CD4-positive, alpha-beta T cell treated with Interleukin-17A for 1 hour (primary cell): ENCODE data around the gene TTC5.
A peak's percentile ranks its signal among the peaks of the same experiment; 100 is the strongest.
"Not testable (repeated sequence)": the region's sequence is repeated elsewhere in the genome, so short reads cannot be mapped to it uniquely, and the experiment has no call there.

Experiments
- DNase-seq: peaks from one replicate; pipeline ENCODE4 v3.0.0-alpha.2; 2020

The TTC5 gene

DNA sequence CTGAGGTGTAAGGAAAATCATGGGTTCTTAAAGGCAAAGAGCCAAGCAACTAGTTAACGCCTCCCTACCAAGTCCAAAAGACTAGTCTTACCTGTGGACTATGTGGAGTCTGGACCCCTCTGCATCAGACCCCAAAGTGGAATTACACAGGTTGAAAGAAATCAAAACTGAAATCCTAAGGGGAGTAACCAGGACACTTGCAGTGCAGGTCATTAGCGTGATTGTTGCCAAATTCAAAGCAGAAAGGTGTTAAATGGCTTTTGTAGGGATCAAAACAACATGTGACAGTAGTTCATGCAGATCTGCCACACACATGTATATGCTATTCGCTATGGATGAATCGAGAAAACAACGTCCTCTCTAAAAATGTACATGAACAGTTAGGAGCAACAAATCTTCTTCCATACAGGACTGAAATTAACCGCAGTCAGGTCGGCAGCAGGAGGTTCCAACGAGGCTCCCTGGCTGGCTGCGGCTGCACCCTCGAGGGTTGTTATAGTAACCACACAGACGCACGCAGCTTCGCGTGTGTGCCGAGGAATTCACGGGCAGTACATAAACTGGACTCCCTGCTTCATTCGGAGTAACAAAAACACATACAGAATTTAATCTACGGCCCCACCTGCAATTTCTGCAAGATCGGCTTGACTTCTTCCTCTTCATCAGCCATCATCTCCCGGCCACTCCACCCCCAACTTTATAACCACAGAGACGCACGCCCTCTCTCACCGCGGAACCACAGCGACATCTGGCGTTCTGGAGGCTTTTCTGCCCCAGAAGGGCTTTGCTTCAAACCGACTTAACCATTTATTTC is at the start of gene TTC5:
TSS of gene TTC5 (minus strand) at position 687 of the 814 bp plus-strand sequence. CDS start at position 673, 14 bp downstream.
- peak; percentile 93 for DNase-seq

DNA sequence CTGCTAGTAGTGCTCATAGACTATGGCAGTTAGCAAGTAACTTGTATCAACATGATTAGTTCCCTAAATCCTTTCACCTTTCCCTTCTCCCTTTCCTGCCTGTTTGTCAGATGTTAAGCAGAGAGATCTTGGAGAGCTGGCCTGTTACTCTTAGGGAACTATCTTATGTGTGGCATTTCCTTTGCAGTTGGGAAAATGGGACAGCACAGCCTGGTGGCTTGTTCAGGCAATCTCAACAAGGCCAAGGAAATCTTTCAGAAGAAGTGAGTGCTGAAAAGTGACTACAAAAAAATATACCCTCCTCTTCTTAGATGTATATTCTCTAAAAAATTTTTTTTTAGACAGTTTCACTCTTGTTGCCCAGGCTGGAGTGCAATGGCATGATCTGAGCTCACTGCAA is 45.1 kb upstream of the TTC5 start:
- no peak for DNase-seq

- no peak for DNase-seq
Observed at GRCh38 chr14:20350282-20350681, 44.5 kb upstream of the TTC5 start.

- no peak for DNase-seq
Observed at GRCh38 chr14:20347747-20348146, 42.0 kb upstream of the TTC5 start.

GRCh38 chr14:20346713-20347112 is 41.0 kb upstream of the TTC5 start:
- no peak for DNase-seq

DNA sequence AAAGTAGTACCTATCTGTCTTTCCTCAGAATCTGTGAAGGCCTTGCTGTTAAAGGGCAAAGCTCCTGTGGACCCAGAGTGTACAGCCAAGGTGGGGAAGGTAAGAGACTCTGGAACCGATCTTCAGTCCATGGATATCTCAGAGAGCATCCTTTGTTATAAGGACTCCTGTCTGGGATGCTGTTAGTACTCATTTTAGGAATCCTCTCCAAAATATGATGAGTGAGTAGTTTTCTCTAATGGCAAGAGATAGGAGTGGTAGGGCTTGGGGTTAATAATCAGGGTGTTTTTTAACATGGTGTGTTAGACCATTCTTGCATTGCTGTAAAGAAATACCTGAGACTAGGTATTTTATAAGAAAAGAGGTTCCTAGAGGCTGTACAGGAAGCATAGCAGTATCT is 39.6 kb upstream of the TTC5 start:
- no peak for DNase-seq

DNA sequence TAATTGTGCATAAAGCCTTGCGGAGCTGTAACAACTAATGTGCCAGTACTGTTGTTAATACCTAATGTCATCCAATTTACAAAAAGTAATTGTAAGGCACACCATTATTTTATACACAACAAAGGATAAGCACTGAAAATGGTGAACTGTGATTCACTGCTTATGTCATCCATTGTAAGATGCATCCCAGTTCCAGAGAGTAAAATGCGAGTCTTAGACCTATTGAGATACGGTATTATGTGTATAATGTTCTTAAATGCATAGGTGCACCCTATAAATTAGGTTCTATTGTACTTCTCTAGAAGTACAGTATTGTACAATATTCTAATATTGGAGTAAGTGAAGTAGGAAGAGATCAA is 38.1 kb upstream of the TTC5 start:
- DNase-seq = no peak

DNA sequence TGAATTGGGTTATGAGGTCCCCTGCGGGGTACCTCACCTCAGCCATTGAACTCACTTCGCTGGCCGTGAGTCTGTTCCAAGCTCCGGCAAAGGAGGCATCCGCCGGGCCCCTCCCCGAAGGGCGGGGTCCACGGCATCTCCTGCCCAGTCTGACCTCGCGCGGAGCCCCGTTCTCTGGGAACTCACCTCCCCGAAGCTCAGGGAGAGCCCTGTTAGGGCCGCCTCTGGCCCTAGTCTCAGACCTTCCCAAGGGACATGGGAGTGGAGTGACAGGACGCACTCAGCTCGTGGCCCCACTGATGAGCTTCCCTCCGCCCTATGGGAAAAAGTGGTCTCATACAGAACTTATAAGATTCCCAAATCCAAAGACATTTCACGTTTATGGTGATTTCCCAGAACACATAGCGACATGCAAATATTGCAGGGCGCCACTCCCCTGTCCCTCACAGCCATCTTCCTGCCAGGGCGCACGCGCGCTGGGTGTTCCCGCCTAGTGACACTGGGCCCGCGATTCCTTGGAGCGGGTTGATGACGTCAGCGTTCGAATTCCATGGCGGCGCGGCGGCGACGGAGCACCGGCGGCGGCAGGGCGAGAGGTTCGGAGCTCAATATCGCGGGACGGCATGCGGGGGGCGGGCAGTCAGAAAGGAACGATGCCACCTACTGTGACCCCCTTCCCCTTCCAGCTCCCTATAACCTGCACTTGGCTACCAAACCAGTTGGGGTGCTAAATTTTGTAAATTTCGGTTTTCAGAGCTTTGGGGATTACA is 37.5 kb upstream of the TTC5 start, which contains the start of gene PARP2:
TSS of gene PARP2 (plus strand) at position 544 of the 770 bp plus-strand sequence. CDS start at position 551, 7 bp downstream.
- peak; percentile 97 for DNase-seq

- no peak for DNase-seq
Observed at GRCh38 chr14:20341646-20342045, 35.9 kb upstream of the TTC5 start.

DNA sequence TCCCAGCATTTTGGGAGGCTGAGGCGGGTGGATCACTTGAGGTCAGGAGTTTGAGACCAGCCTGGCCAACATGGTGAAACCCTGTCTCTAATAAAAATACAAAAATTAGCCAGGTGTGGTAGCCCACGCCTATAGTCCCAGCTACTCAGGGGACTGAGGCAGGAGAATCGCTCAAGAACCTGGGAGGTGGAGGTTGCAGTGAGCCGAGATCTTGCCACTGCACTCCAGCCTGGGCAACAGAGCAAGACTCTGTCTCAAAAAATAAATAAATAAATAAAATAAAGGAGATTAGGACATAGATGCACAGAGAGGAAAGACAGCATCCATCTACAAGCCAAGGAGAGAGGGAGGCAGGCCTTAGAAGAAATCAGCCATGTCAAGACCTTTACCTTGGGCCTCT is 35.3 kb upstream of the TTC5 start:
- not testable (repeated sequence) for DNase-seq

GRCh38 chr14:20334017-20334416 is 28.3 kb upstream of the TTC5 start:
- no peak for DNase-seq

- DNase-seq = no peak
Observed at GRCh38 chr14:20333494-20333841, 27.7 kb upstream of the TTC5 start.

DNA sequence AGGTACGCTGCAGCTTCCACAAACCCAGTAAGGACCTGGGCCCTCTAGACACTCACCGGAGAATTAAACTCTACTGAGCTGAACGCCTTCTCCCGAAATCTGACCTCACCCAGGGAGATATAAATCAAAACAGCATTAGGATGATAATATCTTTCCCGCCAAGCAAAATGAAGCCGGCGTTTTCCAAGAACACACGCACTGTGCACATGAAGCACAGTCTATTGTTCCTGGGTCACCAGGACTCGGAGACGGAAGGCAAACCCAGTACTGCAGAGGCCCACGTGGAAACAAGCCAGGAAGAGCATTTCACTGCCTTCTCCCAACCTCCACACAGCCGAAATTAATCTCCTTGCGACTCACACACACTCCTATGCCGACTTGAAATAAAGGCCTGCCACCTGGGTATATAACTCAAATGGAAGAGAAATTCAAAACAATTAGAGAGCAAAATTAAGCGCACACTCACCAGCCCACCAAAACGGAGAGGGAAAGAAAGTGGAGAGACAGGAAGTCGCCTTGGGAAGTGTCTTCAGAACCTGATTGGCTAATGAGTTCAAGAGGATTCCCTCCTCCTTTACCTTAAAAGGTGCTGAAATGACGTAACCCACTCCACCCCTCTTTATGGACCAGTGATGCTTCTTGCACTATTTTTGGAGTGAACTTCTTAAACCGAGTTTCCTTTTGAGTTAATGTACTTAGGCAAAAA is 27.2 kb upstream of the TTC5 start, which contains the start of gene CCNB1IP1:
TSS of gene CCNB1IP1 (minus strand) at position 492 of the 706 bp plus-strand sequence. CDS start 16,756 bp downstream, outside the sequence.
- DNase-seq = peak; percentile 86

- no peak for DNase-seq
Observed at GRCh38 chr14:20332431-20332787, 26.7 kb upstream of the TTC5 start.

GRCh38 chr14:20331053-20331613 is 25.4 kb upstream of the TTC5 start:
- DNase-seq = no peak

DNA sequence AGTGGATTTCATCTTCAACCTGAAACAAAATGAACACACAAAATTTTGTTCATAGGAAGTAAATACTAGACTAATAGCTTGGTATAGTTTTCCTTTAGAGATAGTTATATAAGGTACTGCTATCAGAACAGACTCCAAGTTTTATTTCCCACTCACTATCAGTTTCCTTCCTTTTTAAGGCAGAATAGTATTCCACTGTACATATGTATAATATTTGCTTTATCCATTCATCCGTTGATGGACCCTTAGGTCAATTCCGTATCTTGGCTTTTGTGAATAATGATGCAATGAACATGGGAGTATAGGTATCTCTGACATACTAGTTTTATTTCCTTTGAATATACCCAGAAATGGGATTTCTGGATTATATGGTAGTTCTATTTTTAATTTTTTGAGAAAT is 23.6 kb upstream of the TTC5 start:
- DNase-seq = no peak

GRCh38 chr14:20328705-20329104 is 23.0 kb upstream of the TTC5 start:
- no peak for DNase-seq

DNA sequence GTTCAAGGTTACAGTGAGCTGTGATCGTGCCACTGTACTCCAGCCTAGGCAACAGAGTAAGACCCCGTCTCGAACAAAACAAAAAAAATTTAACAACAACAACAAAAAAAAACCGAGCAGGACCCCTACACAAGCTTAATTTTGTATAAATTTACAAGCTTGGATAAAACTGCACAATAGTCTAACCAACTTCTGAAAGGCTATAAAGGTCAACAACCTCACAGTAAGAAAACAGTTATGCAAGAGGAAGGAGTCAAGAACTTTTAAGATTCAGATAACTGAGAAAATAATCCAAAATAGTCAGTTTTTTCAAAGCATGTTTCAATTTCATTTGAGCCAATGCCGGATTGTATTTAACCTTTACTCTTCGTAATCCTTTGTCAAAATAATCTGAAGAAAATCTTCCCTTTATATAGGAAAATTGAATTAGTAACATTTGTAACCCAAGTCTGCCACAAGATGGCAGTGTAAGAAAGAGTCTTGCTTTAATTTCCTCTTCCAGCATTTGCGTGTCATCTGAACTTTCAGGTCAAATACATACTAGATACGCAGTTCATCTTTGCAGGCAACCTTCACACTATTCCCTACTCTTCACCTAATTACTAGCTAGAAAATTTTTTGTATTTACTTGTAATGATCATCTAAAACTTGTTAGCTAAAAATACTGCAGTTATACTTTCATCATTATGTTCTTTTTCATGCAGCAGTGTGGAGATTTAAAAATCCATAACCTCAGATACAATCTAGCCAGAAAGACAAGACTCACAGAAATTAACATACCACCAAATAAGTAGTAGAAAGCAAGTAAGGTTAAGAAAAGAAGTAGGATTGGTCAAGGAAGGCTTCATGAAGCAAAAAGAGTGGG is 21.5 kb upstream of the TTC5 start:
- DNase-seq = peak; percentile 81

DNA sequence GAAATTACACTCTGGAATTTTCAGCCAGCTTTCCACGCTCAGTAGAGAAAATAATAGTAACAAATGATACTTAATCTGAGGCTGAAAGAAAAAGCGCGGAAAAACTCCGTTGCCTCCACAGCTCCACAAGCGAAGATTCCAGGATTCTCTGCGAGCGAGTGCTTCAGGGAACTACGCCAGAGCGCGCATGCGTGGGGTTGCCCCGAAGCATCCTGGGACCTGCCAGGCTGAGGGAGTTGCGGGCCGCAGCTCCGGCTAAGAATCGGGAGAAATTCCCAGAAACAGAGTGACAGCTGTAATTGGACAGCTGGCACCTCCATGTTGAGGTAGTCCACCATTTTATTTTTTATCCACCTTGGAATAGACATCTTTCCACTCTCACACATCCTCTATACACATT is 12.0 kb upstream of the TTC5 start:
- DNase-seq = no peak

DNA sequence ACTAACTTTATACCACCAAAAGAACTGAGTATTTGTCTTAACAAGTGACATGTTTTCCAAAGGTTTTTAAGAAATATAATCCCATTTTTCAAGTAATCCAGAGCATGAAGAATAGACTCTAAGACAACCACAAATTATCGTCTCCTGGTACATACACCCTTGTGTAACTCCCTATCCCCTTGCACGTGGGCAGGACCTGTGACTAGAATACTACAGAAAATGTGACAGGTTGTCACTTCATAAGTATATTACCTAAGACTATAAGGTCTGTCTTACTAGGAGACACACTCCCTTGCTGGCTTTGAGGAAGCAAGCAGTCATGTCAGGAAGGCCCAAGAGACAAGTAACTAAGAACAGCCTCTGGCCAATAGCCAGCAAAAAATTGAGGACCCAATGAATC is 8.3 kb upstream of the TTC5 start:
- DNase-seq = no peak

DNA sequence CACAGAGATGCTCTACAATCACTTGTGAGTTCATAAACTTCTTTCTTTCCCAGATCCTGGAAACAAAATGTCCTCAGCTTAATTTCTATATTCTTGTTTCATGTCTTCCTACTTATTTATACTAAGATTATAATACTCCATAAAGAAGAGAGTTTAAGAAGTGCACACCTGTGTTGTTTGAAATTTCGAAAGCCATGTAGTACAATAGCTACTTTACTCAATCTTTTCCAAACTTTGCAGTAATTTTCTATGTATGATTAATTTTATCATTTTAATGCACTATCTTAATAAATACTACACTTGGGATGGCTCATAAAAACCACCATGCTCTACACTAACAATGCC is 300 bp upstream of the TTC5 start:
- DNase-seq = no peak

DNA sequence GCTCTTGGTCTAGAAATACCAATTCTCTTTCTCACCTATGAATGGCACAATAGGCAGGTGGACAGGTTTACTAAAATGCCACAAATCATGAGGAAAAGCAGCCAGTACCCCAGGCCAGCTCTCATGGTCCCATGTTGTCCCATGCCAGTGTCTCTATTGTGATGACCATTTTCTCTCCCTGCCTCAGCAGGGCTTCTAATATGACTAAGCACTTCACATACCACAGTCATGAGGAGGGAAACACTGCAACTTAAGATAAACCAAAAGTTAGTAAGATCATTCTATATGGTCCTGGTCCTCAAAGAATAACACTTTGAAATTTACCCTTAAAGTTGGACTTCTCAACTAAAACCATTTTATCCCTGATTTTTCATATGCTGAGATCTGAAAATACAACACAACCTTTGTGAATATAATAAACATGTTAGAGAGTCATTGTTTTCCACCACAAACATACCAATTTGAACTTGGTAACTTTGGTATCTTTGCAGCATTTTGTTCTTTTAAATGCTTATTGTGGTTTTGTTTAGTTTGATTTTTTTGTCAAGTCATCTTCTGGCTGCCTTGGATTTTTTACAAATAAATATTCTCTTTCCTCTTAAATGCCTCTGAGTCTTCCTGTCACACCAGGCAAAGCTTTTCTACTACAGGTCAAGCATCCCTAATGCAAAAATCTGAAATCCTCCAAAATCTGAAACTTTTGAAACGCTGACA is 3.6 kb downstream of the TTC5 start:
- no peak for DNase-seq
